ENCODE measurements around the gene CCR3.
A peak's percentile ranks its signal among the peaks of the same experiment; 100 is the strongest.

The CCR3 gene

GRCh38 chr3:46208167-46208704 is 34.0 kb upstream of the CCR3 start, which contains the start of gene CCR1:
TSS of gene CCR1 (minus strand) at chr3:46208313. CDS start at chr3:46204313, 4,000 bp downstream.
- in situ Hi-C loops (cut with MboI; ENCODE audit: low pct_unique_long_range_greater_than_20kb, low sequenced_read_pairs, unreplicated experiment), result loop anchor here (10.0 kb wide), 1 partner anchor 123 kb away; no protein-coding TSS in a partner anchor
- TF ChIP-seq CTCF (IDR thresholded peaks at IDR 0.05; ENCODE audit: extremely low read depth, insufficient read depth, missing control alignments), result peak; percentile 68
- DNase-seq (ENCODE audit: low spot score), result peak; percentile 45

GRCh38 chr3:46209053-46209452 is 33.2 kb upstream of the CCR3 start:
- in situ Hi-C loops (cut with MboI; ENCODE audit: low pct_unique_long_range_greater_than_20kb, low sequenced_read_pairs, unreplicated experiment), result loop anchor here (10.0 kb wide), 1 partner anchor 124 kb away; no protein-coding TSS in a partner anchor

GRCh38 chr3:46209746-46210470 is 32.4 kb upstream of the CCR3 start:
- DNase-seq (ENCODE audit: low spot score), result no peak
- TF ChIP-seq CTCF (IDR thresholded peaks at IDR 0.05; ENCODE audit: extremely low read depth, insufficient read depth, missing control alignments), result no peak
- in situ Hi-C loops (cut with MboI; ENCODE audit: low pct_unique_long_range_greater_than_20kb, low sequenced_read_pairs, unreplicated experiment), result loop anchor here (5.0 to 10.0 kb wide), 3 partner anchors 125 to 265 kb away; partner anchors contain the start of genes CCR5 and CXCR6

More at GRCh38 chr3:46209053-46209452, 33.2 kb upstream of the CCR3 start:
- no peak for DNase-seq (ENCODE audit: low spot score)
- TF ChIP-seq CTCF (IDR thresholded peaks at IDR 0.05; ENCODE audit: extremely low read depth, insufficient read depth, missing control alignments), result no peak

GRCh38 chr3:46212101-46212500 is 30.2 kb upstream of the CCR3 start:
- no peak for DNase-seq (ENCODE audit: low spot score)
- no peak for TF ChIP-seq CTCF (IDR thresholded peaks at IDR 0.05; ENCODE audit: extremely low read depth, insufficient read depth, missing control alignments)
- in situ Hi-C loops (cut with MboI; ENCODE audit: low pct_unique_long_range_greater_than_20kb, low sequenced_read_pairs, unreplicated experiment), result loop anchor here (5.0 to 10.0 kb wide), 2 partner anchors 160 to 267 kb away; partner anchors contain the start of genes CCR5 and CXCR6

GRCh38 chr3:46213201-46213600 is 29.1 kb upstream of the CCR3 start:
- in situ Hi-C loops (cut with MboI; ENCODE audit: low pct_unique_long_range_greater_than_20kb, low sequenced_read_pairs, unreplicated experiment), result loop anchor here (5.0 to 10.0 kb wide), 2 partner anchors 159 to 268 kb away; partner anchors contain the start of genes CCR5 and CXCR6
- no peak for DNase-seq (ENCODE audit: low spot score)
- TF ChIP-seq CTCF (IDR thresholded peaks at IDR 0.05; ENCODE audit: extremely low read depth, insufficient read depth, missing control alignments), result no peak

GRCh38 chr3:46214751-46215352 is 27.4 kb upstream of the CCR3 start:
- peak; percentile 28 for DNase-seq (ENCODE audit: low spot score)
- in situ Hi-C loops (cut with MboI; ENCODE audit: low pct_unique_long_range_greater_than_20kb, low sequenced_read_pairs, unreplicated experiment), result loop anchor here (5.0 to 10.0 kb wide), 2 partner anchors 157 to 270 kb away; partner anchors contain the start of genes CCR5 and CXCR6
- peak; percentile 66 for TF ChIP-seq CTCF (IDR thresholded peaks at IDR 0.05; ENCODE audit: extremely low read depth, insufficient read depth, missing control alignments)

Data from GM13977 (cell line).